GM06990 (cell line): ENCODE results near the gene HLA-A.

ENCODE experiments used
- DNase-seq: peaks from one replicate; pipeline ENCODE4 v3.0.0-alpha.2; 2011; ENCODE audit not compliant: insufficient read length; ENCODE audit errors: extremely low read depth
- H3K27me3 ChIP-seq: replicated peaks from 2 replicates; pipeline ENCODE4 v1.6.0; 2011; ENCODE audit warnings: low read length; ENCODE audit not compliant: control insufficient read depth, insufficient read depth
- H3K36me3 ChIP-seq: 2 replicates; pipeline ENCODE4 v1.5.1; 2011; ENCODE audit warnings: low read length; ENCODE audit not compliant: control insufficient read depth, insufficient read depth
- H3K4me3 ChIP-seq: replicated peaks from 2 replicates; pipeline ENCODE4 v1.5.1; 2011; ENCODE audit warnings: low read depth, mild to moderate bottlenecking, control low read depth, low read length
- CTCF ChIP-seq: IDR thresholded peaks from 2 replicates; pipeline ENCODE4 v1.5.1; 2011; ENCODE audit warnings: low read length, control low read depth, mild to moderate bottlenecking, inconsistent platforms; ENCODE audit not compliant: insufficient read depth, poor library complexity, severe bottlenecking

The HLA-A gene

GRCh38 chr6:29908341-29908662 lies 34.0 kb upstream of the HLA-A start:
- Histone ChIP-seq H3K36me3 (no peaks in the 10 kb centered on the region), H3K27me3 (no peaks in the 10 kb centered on the region)

GRCh38 chr6:29908710-29909109 lies 33.6 kb upstream of the HLA-A start:
- no peak for TF ChIP-seq CTCF
- Histone ChIP-seq H3K36me3 (no peaks in the 10 kb centered on the region), H3K4me3 (no peak overlapping the region), H3K27me3 (no peaks in the 10 kb centered on the region)
- DNase-seq = no peak

More at GRCh38 chr6:29908341-29908662, 34.0 kb upstream of the HLA-A start:
- no peak overlapping the region for H3K4me3 ChIP-seq
- TF ChIP-seq CTCF = no peak
- no peak for DNase-seq

- no peak for DNase-seq
- H3K4me3 ChIP-seq = no peak overlapping the region
- no peak for TF ChIP-seq CTCF
Observed at GRCh38 chr6:29909985-29910384, 32.3 kb upstream of the HLA-A start.

GRCh38 chr6:29912840-29913239 lies 29.5 kb upstream of the HLA-A start:
- no peak for TF ChIP-seq CTCF
- no peak for DNase-seq
- Histone ChIP-seq H3K27me3 (no peaks in the 10 kb centered on the region), H3K4me3 (no peak overlapping the region), H3K36me3 (no peaks in the 10 kb centered on the region)

More at GRCh38 chr6:29909985-29910384, 32.3 kb upstream of the HLA-A start:
- Histone ChIP-seq H3K36me3 (no peaks in the 10 kb centered on the region), H3K27me3 (no peaks in the 10 kb centered on the region)

- Histone ChIP-seq H3K27me3 (no peaks in the 10 kb centered on the region), H3K36me3 (no peaks in the 10 kb centered on the region), H3K4me3 (no peak overlapping the region)
- no peak for DNase-seq
- no peak for TF ChIP-seq CTCF
Observed at GRCh38 chr6:29916741-29917140, 25.6 kb upstream of the HLA-A start.

GRCh38 chr6:29917857-29918256 lies 24.5 kb upstream of the HLA-A start:
- TF ChIP-seq CTCF = no peak
- no peak for DNase-seq

More at GRCh38 chr6:29917857-29918256, 24.5 kb upstream of the HLA-A start:
- no peak overlapping the region for H3K4me3 ChIP-seq
- no peaks in the 10 kb centered on the region for H3K27me3 ChIP-seq
- H3K36me3 ChIP-seq = no peaks in the 10 kb centered on the region
